Cardiac fibroblast (primary cell): ENCODE data around the gene RTN4R.

Experiments
- DNase-seq, 2 donors: peaks; one replicate each; pipeline versions ENCODE4 v3.0.0 to v3.0.0-alpha.2; 2010; ENCODE audit warnings: low read depth in 2 of 2
- H3K4me3 ChIP-seq, 2 donors: replicated peaks in 1 of 2; 1 replicate in 1 of 2; 2 replicates in 1 of 2; pipeline ENCODE4 v1.5.1; 2011; ENCODE audit warnings: low read depth in 2 of 2, low read length in 2 of 2, mild to moderate bottlenecking in 2 of 2, moderate library complexity in 1 of 2
- TF ChIP-seq, protein P1 (sequence below): IDR thresholded peaks from one replicate; pipeline ENCODE4 v1.5.1; 2011; ENCODE audit warnings: low read depth, mild to moderate bottlenecking, low read length, inconsistent platforms

Gene RTN4R

DNA sequence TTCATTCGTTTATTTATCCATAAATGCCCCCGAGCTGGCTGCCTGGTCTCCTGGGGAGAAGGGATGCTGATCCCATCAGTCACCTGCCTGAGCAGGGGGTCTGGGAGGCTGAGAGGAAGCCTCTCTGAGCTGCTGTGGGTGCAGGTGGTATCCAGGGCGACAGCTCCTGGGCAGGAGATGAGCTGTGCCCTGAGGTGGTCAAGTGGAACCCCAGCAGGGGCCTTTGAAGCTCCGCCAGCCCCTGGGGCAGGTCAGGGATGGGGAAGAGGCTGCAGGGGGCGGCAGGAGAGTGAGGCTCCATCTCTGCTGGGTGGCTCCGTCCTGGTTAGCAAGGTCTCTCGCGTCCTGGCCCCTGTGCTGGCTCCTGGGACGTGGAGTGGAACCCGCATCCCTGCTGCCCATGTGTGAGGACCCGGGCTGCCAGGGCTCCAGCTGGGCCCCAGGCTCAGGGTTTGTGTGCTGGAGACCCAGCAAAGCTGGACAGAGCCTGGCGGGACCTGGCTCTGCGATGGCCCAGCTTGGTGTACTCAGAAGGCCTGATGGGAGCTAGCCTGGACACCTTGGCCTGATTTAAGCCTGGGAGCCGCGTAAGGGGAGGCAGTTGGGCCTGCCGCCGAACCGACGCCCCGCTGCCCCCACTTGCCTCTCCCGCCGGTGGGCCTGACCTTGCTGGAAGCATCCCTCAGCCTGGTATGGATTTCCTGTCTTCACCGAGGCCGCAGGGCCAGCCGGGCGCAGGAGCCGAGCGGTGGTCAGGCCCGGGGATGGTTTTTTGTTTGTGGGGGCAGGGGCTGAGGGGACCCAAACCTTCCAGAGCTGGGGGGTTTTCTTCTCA lies 44.5 kb downstream of the RTN4R start:
- no peak for DNase-seq
- no peak overlapping the region for H3K4me3 ChIP-seq
- TF ChIP-seq, protein P1, sequence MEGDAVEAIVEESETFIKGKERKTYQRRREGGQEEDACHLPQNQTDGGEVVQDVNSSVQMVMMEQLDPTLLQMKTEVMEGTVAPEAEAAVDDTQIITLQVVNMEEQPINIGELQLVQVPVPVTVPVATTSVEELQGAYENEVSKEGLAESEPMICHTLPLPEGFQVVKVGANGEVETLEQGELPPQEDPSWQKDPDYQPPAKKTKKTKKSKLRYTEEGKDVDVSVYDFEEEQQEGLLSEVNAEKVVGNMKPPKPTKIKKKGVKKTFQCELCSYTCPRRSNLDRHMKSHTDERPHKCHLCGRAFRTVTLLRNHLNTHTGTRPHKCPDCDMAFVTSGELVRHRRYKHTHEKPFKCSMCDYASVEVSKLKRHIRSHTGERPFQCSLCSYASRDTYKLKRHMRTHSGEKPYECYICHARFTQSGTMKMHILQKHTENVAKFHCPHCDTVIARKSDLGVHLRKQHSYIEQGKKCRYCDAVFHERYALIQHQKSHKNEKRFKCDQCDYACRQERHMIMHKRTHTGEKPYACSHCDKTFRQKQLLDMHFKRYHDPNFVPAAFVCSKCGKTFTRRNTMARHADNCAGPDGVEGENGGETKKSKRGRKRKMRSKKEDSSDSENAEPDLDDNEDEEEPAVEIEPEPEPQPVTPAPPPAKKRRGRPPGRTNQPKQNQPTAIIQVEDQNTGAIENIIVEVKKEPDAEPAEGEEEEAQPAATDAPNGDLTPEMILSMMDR: no peak

DNA sequence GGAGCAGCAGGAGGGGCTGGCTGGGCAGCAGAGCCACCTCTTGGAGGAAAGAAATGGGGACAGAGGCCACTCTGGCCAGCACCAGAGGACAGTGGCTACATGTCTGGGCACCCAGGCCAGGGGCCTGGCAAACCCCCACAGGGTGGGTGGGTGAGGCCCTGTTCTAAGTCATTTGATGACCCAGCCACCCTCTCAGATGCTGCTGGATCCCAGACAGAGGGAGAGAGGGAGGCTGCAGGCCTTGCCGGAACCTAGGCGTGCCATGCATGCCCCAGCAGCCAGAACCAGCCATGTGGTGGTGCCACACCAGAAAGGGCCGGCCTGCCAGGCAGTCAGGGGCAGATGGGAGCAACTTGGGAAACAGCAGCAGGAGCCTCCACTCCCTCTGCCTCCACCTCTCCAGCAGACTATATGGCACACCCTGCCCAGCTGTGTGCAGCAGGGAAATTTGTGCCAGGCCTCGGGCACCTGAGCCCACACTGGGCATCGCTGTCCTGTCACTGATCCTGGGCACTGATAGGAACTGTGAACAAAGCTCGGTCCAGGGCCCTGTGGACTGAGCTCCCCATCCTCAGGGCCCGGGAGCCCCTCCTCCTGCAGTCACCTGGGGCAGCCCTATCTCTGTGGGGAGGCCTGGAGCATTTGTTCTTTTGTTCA lies 45.2 kb downstream of the RTN4R start:
- no peak overlapping the region for H3K4me3 ChIP-seq
- TF ChIP-seq, protein P1: no peak
- DNase-seq: no peak

DNA sequence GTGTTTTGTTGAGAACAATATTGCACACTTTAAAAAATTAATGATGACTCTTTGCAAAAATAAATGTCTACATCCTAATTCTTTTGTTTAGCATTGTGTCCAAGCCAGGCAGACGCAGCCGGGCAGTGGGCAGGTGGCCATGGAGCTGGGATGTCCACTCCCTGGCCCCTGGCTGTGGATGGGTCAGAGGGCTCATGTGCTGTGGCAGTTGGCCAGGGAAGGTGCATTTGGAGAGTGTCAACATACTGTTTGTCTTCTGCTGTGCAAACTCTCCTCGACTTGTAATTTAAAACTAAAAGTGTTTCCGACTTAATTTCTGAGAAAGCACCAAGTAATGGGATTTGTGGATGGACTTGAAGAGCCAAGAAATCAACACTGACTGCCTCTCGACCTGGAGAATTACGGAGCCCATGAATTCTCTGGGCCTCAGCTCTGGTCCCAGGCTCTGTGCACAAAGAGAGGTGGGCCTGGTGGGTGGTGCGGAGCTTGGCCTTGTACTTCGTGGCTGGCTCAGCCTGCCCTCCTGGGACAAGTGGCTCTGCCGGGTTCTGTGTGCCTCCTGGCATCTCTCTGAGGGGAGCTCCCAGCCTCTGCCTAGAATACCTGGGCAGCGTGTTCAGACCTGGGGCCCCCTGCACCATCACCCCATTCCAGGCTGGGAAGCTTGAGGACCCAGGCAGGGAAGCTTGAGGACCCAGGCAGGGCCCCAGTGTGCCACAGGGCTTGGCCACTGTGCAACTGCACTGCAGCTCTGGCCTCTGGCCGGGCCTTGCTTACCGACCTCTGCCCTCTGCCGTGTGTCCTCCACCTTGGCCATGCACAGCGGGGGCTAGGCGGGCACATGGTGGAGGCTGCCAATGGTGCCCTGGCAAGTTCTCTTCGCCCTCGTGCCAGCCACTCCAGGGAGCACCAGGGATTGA lies 46.4 kb downstream of the RTN4R start:
- no peak for DNase-seq
- TF ChIP-seq, protein P1: no peak
- H3K4me3 ChIP-seq: no peak overlapping the region

DNA sequence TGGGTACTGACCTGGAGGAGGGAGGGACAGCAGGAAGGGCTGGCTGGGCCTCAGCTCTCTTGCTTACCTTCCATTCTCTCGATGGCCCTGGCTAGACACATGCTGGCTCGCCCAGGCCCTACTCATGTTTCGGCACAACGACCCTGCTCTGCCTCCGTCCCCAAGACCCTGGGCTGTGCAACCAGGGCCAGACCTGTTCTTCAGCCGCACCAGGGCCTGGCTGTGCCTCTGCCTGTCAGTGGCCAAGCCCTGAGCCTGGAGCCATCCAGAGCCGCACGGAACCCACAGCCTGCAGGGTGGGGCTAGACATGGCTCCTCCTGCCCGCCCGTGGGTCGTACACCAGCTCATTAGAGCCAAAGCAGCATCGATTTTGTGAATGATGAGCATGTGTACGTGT lies 47.5 kb downstream of the RTN4R start:
- DNase-seq: no peak
- TF ChIP-seq, protein P1: no peak
- H3K4me3 ChIP-seq: no peak overlapping the region

DNA sequence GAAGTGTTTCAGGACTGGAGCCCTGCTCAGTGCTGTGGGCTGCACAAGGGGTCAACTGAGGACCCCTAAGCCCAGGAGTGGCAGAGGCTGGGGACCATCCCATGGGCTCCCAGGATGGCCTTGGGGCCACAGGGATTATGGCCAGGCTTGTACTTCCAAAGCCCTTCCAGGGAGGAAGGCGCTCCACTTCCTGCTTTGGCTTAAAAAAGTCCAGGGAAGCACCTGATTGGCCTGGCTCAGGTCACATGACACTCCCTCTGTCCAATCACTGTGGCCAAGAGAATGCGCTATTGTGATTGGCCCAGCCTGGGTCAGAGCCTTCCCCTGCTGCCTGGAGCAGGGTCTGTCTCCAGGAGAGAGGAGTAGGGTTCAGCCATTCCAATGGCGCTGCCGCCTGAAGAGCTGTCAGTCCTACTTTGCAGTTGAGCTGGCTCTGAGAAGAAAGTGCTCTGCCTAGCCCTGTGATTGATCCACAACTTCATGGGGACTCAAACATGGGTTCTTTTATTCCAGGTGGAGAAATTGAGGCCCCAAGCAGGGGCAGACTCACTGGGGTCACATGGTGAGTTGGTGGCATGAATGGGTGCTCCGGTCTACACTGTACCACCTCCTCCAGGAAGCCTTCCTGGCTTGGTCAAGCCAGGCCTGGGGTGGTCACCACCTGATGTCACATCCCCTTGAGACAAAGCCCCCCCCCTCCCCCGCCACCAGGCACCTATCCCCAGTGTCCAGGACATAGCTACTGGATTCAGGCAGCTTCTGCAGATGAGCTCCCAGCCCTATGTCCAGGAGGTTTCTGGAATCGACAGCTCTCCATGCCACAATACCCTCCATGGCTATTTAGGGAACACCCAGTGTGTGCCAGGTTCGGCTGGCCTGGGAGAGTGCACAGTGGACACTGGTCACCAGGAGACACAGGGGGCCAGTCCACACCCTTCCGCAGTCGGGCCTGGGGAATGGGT lies 48.2 kb downstream of the RTN4R start:
- TF ChIP-seq, protein P1: no peak
- DNase-seq: no peak
- no peak overlapping the region for H3K4me3 ChIP-seq

DNA sequence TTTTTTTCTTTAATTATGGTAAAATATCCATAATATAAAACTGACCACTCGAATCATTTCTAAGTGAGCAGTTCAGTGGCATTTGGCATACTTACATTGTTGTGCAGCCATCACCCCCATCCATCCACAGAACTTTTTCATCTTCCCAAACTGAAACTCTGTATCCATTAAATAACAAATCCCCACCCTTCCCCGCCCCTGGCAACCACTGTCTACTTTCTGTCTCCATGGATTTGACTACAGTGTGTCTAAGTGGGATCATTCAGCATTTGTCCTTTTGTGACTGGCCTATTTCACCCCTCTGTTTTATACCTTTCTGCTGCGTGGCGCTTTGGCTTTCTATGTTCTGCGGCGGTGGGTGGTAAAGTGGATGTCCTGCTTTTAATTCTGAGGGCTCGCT lies 49.1 kb downstream of the RTN4R start:
- no peak for DNase-seq
- TF ChIP-seq, protein P1: no peak
- H3K4me3 ChIP-seq: no peak overlapping the region
